Measurements from ENCODE around the gene STPG3.

The STPG3 gene

DNA sequence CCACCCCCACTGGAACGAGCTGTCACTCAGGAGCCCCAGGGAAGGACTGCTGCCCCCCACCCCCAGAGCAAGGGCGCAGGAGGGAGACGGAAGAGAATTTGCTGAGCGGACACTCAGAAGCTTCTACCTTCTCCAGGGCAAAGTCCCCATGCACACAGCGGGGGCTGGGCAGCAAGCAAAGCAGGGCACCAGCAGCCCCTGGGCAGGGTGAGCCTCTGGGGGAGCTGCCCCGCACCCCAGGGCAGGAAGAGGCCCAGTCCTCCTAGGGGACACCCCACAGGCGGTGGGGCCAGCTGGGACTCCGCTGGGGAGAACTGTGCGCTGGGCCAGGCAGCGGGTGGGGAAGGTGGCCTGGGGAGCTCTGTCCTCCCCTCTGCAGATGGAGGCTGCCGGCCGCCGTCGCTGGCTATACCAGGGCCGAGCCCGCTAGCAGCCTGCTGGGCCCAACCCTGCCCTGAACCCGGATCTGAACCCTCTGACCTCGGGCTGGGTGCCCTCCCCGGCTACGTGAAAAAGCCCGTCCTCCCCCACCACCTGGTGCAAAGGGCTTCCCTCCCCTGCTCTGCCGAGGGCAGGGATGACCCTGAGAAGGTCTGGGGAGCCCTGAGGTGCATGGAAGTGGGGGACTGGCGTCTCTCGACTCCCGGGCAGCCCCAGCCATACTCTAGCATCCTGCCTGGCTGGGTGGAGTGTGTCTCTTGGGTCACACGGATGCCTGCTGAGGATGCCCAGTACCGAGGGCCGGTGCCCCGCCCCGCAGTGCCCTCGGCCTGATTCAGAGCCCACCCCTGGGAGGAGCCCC lies 21.0 kb upstream of the STPG3 start:
- Histone ChIP-seq H3K9me3 (no peaks in the 10 kb centered on the region), H3K36me3 (no peaks in the 10 kb centered on the region), H3K27ac (no peak overlapping the region), H3K4me3 (ENCODE audit: low read depth in 1 of 2, low read length in 1 of 2) (no peak overlapping the region), H3K4me1 (ENCODE audit: control insufficient read depth in 1 of 2, insufficient read depth in 1 of 2, low read depth in 1 of 2, low read length in 1 of 2) (no peaks in the 10 kb centered on the region), H3K27me3 (peaks cover 79% of the 10 kb centered on the region)
- TF ChIP-seq, protein P1, sequence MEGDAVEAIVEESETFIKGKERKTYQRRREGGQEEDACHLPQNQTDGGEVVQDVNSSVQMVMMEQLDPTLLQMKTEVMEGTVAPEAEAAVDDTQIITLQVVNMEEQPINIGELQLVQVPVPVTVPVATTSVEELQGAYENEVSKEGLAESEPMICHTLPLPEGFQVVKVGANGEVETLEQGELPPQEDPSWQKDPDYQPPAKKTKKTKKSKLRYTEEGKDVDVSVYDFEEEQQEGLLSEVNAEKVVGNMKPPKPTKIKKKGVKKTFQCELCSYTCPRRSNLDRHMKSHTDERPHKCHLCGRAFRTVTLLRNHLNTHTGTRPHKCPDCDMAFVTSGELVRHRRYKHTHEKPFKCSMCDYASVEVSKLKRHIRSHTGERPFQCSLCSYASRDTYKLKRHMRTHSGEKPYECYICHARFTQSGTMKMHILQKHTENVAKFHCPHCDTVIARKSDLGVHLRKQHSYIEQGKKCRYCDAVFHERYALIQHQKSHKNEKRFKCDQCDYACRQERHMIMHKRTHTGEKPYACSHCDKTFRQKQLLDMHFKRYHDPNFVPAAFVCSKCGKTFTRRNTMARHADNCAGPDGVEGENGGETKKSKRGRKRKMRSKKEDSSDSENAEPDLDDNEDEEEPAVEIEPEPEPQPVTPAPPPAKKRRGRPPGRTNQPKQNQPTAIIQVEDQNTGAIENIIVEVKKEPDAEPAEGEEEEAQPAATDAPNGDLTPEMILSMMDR (IDR thresholded peaks at IDR 0.05) = no peak

DNA sequence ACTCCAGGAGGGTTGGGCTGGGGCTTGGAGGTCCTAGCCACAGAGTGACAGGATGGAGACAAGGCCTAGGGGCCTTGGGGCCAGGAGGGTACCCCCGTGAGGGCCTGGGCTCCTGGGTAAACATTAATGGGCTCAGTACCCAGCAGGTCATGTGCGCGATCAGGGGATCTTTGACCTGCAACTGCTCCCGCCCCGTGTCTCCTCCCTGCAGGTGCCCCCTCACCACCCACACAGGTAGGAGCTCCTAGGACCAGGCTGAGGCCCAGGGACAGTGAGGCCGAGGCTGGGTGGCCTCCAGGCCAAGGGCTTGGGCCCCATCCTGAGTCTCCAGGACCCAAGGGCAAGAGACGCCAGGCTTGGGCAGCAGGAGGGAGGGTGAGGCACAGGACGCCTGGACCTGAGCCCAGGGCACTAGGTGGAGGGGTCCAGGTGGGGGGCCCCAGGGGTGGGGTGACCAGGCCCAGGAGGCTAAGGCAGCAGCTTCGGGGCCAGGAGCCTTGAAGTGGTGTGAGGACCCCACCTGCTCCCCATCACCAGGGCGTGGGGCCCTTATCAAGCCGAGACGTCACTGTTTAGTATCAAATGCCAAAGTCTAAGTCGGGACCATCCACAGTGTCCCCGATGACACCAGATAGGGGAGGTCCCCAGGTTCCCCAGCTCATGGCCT lies 20.2 kb upstream of the STPG3 start, which contains the start of gene SLC34A3:
SLC34A3 (plus strand) TSS at position 197 of the 667 bp plus-strand sequence. CDS start 802 bp downstream, outside the sequence.
- TF ChIP-seq, protein P1 (IDR thresholded peaks at IDR 0.05) = no peak
- Histone ChIP-seq H3K4me1 (ENCODE audit: control insufficient read depth in 1 of 2, insufficient read depth in 1 of 2, low read depth in 1 of 2, low read length in 1 of 2) (peaks cover 0 to 2% of the 10 kb centered on the region in 2 experiments), H3K4me3 (ENCODE audit: low read depth in 1 of 2, low read length in 1 of 2) (no peak within 1 kb of the TSS), H3K9me3 (no peaks in the 10 kb centered on the region), H3K27me3 (peaks cover 79% of the 10 kb centered on the region), H3K27ac (no peak within 1 kb of the TSS), H3K36me3 (no peaks in the 10 kb centered on the region)

DNA sequence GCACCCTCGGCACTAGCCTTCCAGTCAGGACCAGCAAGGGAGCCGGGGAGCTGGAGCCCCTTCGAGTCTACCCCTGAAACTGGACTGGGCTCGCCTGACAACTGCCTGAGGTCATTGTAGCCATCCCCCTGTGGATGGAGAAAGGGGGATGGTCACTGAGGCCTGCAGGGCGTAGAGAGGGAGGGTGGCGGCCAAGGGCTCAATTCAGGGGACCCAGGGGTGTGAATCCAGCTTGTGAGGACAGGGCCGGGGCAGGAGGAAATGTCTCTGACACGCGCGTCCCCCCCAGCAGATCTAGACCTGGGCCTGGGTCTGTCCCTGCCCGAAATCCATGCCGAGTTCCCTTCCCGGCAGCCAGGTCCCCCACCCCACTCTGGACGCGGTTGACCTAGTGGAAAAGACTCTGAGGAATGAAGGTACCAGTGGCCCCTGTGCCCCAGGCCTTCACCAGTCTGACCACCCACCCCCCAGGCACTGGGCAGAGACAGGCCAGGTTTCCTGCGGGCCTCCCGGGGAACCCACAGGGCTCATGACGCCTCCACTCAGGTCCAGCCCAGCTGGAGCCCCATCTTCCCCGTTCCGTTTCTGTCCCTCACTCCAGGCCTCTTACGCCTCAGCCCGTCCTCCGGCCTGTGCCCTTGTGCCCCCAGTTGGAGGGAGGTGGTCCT lies 19.6 kb upstream of the STPG3 start:
- Histone ChIP-seq H3K4me1 (ENCODE audit: control insufficient read depth in 1 of 2, insufficient read depth in 1 of 2, low read depth in 1 of 2, low read length in 1 of 2) (peaks cover 6 to 9% of the 10 kb centered on the region in 2 experiments), H3K27ac (no peak overlapping the region), H3K9me3 (no peaks in the 10 kb centered on the region), H3K36me3 (no peaks in the 10 kb centered on the region), H3K27me3 (peaks cover 74% of the 10 kb centered on the region), H3K4me3 (ENCODE audit: low read depth in 1 of 2, low read length in 1 of 2) (no peak overlapping the region)
- TF ChIP-seq, protein P1 (IDR thresholded peaks at IDR 0.05) = no peak

DNA sequence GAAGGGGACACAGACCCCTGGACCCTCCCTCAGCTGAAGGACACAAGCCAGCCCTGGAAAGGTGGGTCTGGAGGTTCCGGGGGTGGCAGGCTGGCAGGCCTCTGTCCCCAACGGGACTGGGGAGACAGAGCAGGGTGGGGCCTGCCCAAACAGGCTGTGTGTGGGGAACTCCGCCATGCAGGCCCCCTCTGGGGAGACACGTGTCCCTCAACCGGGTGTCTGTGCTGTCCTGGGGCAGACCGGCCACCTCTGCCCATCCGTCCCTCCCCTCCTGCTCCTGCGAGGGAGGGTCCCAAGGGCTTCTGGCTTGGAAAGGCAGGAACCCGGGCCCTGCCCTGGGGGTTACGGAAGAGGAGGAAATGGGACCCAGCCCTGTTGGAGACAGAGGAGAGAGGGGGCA lies 19.0 kb upstream of the STPG3 start:
- no peaks in the 10 kb centered on the region for H3K9me3 ChIP-seq
- H3K4me1 ChIP-seq (ENCODE audit: control insufficient read depth in 1 of 2, insufficient read depth in 1 of 2, low read depth in 1 of 2, low read length in 1 of 2) = peaks cover 11 to 15% of the 10 kb centered on the region in 2 experiments
- no peaks in the 10 kb centered on the region for H3K36me3 ChIP-seq
- peaks cover 68% of the 10 kb centered on the region for H3K27me3 ChIP-seq
- no peak overlapping the region for H3K27ac ChIP-seq
- TF ChIP-seq, protein P1 (IDR thresholded peaks at IDR 0.05) = no peak
- no peak overlapping the region for H3K4me3 ChIP-seq (ENCODE audit: low read depth in 1 of 2, low read length in 1 of 2)

DNA sequence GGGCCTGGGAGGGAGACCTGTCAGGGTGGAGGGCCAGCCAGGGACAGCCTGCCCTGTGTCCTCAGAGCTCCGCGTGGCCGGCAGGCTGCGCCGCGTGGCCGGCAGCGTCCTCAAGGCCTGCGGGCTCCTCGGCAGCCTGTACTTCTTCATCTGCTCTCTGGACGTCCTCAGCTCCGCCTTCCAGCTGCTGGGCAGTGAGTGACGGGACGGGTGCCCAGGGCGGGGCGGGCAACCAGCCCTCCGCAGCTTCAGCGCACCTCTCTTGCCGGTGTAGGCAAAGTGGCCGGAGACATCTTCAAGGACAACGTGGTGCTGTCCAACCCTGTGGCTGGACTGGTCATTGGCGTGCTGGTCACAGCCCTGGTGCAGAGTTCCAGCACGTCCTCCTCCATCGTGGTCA lies 18.6 kb upstream of the STPG3 start:
- TF ChIP-seq, protein P1 (IDR thresholded peaks at IDR 0.05) = no peak
- Histone ChIP-seq H3K36me3 (no peaks in the 10 kb centered on the region), H3K27ac (no peak overlapping the region), H3K9me3 (no peaks in the 10 kb centered on the region), H3K4me3 (ENCODE audit: low read depth in 1 of 2, low read length in 1 of 2) (no peak overlapping the region), H3K27me3 (peaks cover 64% of the 10 kb centered on the region), H3K4me1 (ENCODE audit: control insufficient read depth in 1 of 2, insufficient read depth in 1 of 2, low read depth in 1 of 2, low read length in 1 of 2) (peaks cover 16 to 19% of the 10 kb centered on the region in 2 experiments)

All from neutrophil (primary cell).